ENCODE data around the gene FAM107B. TPM values are rescaled to one million over a fixed set of nuclear protein-coding genes. Genes with fewer than 3 reads are reported as not detected.

Gene FAM107B
- total and polyA plus RNA-seq, 4 donors, result 24.9 to 58.1 (median 30.9) TPM

GRCh38 chr10:14545827-14546226 lies 228.9 kb downstream of the FAM107B start:
- TF ChIP-seq EGR1 (IDR thresholded peaks at IDR 0.05; ENCODE audit: low read depth in 2 of 2), result no peak
- TF ChIP-seq HNF4G (IDR thresholded peaks at IDR 0.05), result no peak
- no peak for TF ChIP-seq JUND (IDR thresholded peaks at IDR 0.05)
- TF ChIP-seq REST (IDR thresholded peaks at IDR 0.05), result no peak
- TF ChIP-seq TAF1 (conservative IDR thresholded peaks at IDR 0.05), result no peak
- TF ChIP-seq GABPA (IDR thresholded peaks at IDR 0.05 in 1 of 2, conservative IDR thresholded peaks at IDR 0.05 in 1 of 2), result no peak
- TF ChIP-seq ZBTB33 (IDR thresholded peaks at IDR 0.05), result no peak
- no peak for TF ChIP-seq RXRA (IDR thresholded peaks at IDR 0.05)
- TF ChIP-seq YY1 (IDR thresholded peaks at IDR 0.05), result no peak
- TF ChIP-seq RAD21 (IDR thresholded peaks at IDR 0.05), result no peak
- no peak for TF ChIP-seq SP1 (IDR thresholded peaks at IDR 0.05)
- no peak for TF ChIP-seq FOXA2 (IDR thresholded peaks at IDR 0.05)
- no peak for TF ChIP-seq CTCF (IDR thresholded peaks at IDR 0.05; ENCODE audit: low read depth, low read length, missing input control)
- TF ChIP-seq ATF3 (IDR thresholded peaks at IDR 0.05), result no peak
- TF ChIP-seq MAX (IDR thresholded peaks at IDR 0.05), result no peak
- no peak for TF ChIP-seq FOXA1 (IDR thresholded peaks at IDR 0.05)
- TF ChIP-seq NR2F2 (IDR thresholded peaks at IDR 0.05), result no peak
- no peak for TF ChIP-seq HNF4A (conservative IDR thresholded peaks at IDR 0.05)
- peaks cover 4 to 29% (median 16%) of the 10 kb centered on the region in 4 donors for H3K4me1 ChIP-seq (ENCODE audit: control insufficient read depth in 4 of 4, insufficient read depth in 4 of 4, low read length in 3 of 4)
- no peak overlapping the region for H3K9ac ChIP-seq (ENCODE audit: low read depth in 1 of 2, low read length in 2 of 2)
- peak overlapping the region in 1 of 2 donors; percentile 2 for H3K27ac ChIP-seq (ENCODE audit: low read depth in 1 of 2, low read length in 2 of 2)
- peaks cover 0 to 11% (median 8%) of the 10 kb centered on the region in 4 donors for H3K36me3 ChIP-seq (ENCODE audit: control insufficient read depth in 4 of 4, insufficient read depth in 3 of 4, low read depth in 1 of 4, low read length in 3 of 4)
- no peak for DNase-seq (ENCODE audit: low spot score)
- no peak overlapping the region for H3K4me3 ChIP-seq (ENCODE audit: low read depth in 1 of 3, low read length in 3 of 3)
- H3K27me3 ChIP-seq (ENCODE audit: control insufficient read depth in 4 of 4, insufficient read depth in 4 of 4, low read length in 3 of 4), result no peaks in the 10 kb centered on the region
- H3K9me3 ChIP-seq (ENCODE audit: control insufficient read depth in 4 of 4, low read length in 3 of 4), result no peaks in the 10 kb centered on the region
- 73% methylated on average over 4 of the region's 4 CpGs for WGBS
